Kidney epithelial cell (primary cell): Measurements from ENCODE around the gene LFNG. TPM values are rescaled to one million over a fixed set of nuclear protein-coding genes. Genes with fewer than 3 reads are reported as not detected.

Source experiments
- DNase-seq: peaks from one replicate; pipeline ENCODE4 v3.0.0-alpha.2; 2010; ENCODE audit warnings: low read depth
- H3K27me3 ChIP-seq: 2 replicates; pipeline ENCODE4 v1.6.0; 2011; ENCODE audit warnings: low read length; ENCODE audit not compliant: control insufficient read depth, insufficient read depth
- H3K36me3 ChIP-seq: 2 replicates; pipeline ENCODE4 v1.5.1; 2011; ENCODE audit warnings: low read length; ENCODE audit not compliant: control insufficient read depth, insufficient read depth
- H3K4me3 ChIP-seq: 2 replicates; pipeline ENCODE4 v1.5.1; 2011; ENCODE audit warnings: low read depth, mild to moderate bottlenecking, control low read depth, low read length
- total RNA-seq: library from RNA; depleted of rRNA; stranded (reverse); fragments of >200 nt; gene quantifications from 2 replicates; pipeline ENCODE4 v1.2.3, GENCODE V29; 2015
- TF ChIP-seq, protein P1 (sequence below): IDR thresholded peaks from 2 replicates; pipeline ENCODE4 v1.5.1; 2011; ENCODE audit warnings: mild to moderate bottlenecking, moderate library complexity, low read length, control low read depth, inconsistent platforms; ENCODE audit not compliant: insufficient read depth, poor library complexity, severe bottlenecking

LFNG gene
- total RNA-seq, 1 donor from 2014 or later, result 39.7 TPM

DNA sequence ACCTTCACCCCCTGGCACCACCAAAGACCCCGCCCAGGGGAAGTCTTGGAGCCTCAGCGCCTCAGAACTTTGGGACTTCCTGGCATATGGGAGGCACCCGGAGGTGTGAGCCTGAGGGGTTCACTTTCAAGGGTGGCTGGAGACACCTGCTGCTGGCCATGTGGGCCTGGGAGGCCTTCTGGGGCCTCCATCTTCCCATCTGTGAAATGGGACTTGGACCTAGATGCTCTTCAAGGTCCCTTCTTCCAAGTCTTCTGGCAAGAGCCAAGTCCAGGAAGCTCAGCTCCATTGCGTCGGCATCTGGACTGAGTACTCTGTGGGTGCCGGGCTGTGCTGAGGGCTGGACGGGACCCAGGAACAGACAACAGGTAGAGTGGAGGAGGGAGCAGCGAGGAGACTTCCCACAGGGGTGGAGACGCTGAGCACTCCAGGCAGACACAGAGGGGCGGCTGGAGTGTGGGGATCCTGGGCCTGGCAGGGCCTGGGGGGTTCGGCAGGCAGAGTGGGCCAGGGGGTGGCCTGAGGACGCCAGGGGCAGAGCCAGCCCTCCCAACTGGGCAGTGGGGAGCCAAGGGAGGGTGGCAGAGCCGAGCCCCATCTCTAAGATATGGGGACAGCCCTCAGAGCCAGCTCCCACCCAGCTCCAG is 9.3 kb upstream of the LFNG start:
- TF ChIP-seq, protein P1, sequence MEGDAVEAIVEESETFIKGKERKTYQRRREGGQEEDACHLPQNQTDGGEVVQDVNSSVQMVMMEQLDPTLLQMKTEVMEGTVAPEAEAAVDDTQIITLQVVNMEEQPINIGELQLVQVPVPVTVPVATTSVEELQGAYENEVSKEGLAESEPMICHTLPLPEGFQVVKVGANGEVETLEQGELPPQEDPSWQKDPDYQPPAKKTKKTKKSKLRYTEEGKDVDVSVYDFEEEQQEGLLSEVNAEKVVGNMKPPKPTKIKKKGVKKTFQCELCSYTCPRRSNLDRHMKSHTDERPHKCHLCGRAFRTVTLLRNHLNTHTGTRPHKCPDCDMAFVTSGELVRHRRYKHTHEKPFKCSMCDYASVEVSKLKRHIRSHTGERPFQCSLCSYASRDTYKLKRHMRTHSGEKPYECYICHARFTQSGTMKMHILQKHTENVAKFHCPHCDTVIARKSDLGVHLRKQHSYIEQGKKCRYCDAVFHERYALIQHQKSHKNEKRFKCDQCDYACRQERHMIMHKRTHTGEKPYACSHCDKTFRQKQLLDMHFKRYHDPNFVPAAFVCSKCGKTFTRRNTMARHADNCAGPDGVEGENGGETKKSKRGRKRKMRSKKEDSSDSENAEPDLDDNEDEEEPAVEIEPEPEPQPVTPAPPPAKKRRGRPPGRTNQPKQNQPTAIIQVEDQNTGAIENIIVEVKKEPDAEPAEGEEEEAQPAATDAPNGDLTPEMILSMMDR, result no peak
- Histone ChIP-seq H3K36me3 (no peaks in the 10 kb centered on the region), H3K4me3 (no peak overlapping the region), H3K27me3 (no peaks in the 10 kb centered on the region)
- DNase-seq, result no peak

- H3K36me3 ChIP-seq, result no peaks in the 10 kb centered on the region
Measured at GRCh38 chr7:2510909-2511768, 8.4 kb upstream of the LFNG start.

DNA sequence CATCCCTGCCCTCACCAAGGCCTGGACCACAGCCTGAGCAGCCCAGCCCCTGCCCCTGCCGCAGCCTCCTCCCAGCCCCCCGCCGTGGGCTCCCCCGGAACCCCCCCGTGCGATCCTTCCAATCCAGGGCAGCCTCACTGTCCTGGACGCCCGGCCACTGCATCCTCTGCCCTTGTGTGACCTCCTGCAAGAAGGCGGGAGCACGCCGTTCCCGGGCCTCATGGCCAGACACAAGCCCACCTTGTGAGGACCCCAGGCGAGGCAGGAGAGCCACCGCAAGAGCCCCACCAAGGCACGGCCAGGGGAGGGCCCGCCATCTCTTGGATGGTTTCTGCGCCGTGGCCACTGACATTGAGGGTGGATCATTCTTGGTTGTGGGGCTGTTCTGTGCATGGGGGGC is 7.8 kb upstream of the LFNG start:
- H3K4me3 ChIP-seq, result no peak overlapping the region
- no peaks in the 10 kb centered on the region for H3K27me3 ChIP-seq
- DNase-seq, result no peak
- no peaks in the 10 kb centered on the region for H3K36me3 ChIP-seq
- TF ChIP-seq, protein P1, result no peak

More at GRCh38 chr7:2510909-2511768, 8.4 kb upstream of the LFNG start:
- Histone ChIP-seq H3K27me3 (no peaks in the 10 kb centered on the region), H3K4me3 (no peak overlapping the region)
- DNase-seq, result no peak
- TF ChIP-seq, protein P1, result no peak

DNA sequence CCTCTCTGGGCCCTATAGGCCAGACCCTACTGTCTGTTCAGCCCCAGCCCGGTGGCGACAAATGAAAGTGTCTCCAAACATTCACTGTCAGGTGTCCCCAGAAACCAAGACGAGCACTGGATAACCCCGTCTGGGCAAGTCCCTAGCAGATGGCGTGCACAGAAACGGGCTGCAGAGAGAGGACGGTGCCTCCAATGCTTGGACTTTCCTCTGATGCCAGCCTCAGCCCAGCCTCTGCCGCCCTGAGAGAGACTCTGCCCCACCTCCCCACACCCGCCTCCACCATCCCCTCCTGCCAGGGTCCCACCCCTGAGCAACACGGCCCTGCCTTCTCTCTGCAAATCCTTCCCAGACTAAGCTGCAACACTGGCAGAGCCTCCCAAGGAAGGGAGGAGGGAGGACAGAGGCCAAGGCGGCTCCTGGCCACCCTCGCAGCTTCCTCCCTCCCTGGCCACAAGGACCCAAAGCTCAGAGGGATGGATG is 7.4 kb upstream of the LFNG start:
- no peaks in the 10 kb centered on the region for H3K27me3 ChIP-seq
- no peak for DNase-seq

DNA sequence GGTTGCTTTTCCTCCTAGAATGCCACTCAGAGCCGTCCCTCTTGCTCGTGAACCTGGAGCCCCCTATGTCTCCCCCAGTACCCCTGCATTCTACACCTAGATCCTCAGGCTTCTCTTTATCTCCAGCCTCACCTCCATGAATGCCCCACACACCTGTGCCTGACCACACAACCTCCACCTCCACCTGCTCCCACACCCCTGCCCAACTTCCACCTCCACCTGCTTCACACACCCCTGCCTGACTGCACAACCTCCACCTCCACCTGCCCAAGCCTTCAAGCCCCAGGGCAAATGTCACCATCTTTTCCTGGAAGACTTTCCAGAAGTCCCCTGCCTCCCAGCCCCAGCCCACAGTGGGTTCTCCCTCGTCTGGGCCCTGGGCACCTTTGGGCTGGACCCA is 6.9 kb upstream of the LFNG start:
- TF ChIP-seq, protein P1, result no peak
- DNase-seq, result no peak
- Histone ChIP-seq H3K36me3 (no peaks in the 10 kb centered on the region), H3K4me3 (no peak overlapping the region), H3K27me3 (no peaks in the 10 kb centered on the region)

More for the DNA sequence above, 7.4 kb upstream of the LFNG start:
- H3K36me3 ChIP-seq, result no peaks in the 10 kb centered on the region
- no peak overlapping the region for H3K4me3 ChIP-seq
- TF ChIP-seq, protein P1, result no peak

DNA sequence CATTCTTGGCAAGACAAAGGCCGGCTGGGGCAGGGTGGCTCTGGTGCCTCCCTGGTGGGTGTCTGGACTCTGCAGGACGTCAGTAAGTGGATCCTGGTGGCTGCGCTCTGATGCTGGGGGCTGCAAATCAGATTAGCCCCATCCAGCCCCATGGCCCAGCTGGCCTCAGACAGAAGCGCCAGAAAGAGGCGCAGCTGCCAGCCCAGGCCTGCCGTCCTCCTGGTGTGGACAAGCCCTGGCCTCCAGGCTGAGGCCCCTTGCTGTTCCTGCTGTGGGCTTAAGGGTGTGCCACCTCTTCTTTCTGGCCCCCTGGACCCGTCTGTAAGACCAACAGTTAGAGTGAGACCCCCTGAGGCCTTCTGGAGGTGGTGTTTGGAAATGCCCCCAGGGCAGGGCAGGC is 5.9 kb upstream of the LFNG start:
- no peak for DNase-seq
- Histone ChIP-seq H3K36me3 (no peaks in the 10 kb centered on the region), H3K27me3 (no peaks in the 10 kb centered on the region), H3K4me3 (no peak overlapping the region)
- TF ChIP-seq, protein P1, result no peak
